ENCODE results near the gene CDH11.

Gene CDH11

DNA sequence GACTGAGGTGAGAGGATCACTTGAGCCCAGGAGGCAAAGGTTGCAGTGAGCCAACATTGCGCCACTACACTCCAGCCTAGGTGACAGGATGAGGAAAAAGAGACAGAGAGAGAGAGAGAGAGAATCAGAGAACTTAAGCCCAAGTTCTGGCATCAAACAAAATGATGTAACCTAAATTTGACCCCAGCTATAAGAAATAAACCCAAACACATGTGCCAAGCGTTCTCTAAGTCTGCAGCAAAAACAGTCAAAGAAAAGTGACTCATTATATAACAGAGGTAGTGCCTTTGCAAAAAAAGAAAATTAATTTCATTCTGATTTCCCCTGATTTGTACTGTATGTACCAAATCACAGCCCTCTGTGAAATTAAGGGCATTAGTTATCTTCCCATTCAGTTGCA, 89.5 kb downstream of the CDH11 start:
- DNase-seq (ENCODE audit: low read depth), result no peak

DNA sequence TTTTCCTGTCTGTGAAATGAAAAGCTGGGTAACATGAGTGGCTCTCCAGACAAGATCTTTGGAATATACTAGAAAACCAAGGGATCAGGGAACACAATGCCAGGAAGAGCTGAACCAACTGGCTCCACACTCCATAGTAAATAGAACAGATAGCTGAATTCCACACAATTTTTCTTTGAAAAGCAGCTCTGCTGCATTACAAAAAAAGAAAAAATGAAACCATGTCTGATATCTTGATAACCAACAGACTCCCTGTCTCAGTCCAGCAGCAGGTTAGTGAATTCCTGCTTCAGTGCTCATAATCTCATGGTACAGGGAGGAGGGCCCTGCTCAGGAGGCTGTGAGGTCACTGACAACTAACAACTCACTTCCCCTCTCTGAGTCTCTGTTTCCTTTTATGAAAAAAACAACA, 97.1 kb downstream of the CDH11 start:
- DNase-seq (ENCODE audit: low read depth), result no peak

DNA sequence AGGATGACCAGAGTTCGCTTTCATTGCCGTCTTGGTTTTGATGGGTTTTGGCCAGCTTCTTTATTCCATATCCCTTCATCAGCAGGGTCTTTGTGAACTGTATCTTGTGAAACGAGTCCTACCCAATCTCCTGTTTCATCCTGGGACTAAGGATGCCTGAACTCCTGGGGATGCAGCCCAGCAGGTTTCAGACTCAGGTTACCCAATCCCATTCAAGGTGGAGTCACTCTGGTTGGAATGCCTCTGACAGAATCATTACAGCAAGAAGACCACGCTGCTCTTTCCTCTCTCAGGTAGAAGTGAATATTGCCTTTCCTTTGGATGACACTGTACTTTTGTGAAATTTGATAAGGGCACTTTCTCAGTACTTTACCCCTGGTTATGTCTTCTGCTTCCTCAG, 98.1 kb downstream of the CDH11 start:
- no peak for DNase-seq (ENCODE audit: low read depth)

DNA sequence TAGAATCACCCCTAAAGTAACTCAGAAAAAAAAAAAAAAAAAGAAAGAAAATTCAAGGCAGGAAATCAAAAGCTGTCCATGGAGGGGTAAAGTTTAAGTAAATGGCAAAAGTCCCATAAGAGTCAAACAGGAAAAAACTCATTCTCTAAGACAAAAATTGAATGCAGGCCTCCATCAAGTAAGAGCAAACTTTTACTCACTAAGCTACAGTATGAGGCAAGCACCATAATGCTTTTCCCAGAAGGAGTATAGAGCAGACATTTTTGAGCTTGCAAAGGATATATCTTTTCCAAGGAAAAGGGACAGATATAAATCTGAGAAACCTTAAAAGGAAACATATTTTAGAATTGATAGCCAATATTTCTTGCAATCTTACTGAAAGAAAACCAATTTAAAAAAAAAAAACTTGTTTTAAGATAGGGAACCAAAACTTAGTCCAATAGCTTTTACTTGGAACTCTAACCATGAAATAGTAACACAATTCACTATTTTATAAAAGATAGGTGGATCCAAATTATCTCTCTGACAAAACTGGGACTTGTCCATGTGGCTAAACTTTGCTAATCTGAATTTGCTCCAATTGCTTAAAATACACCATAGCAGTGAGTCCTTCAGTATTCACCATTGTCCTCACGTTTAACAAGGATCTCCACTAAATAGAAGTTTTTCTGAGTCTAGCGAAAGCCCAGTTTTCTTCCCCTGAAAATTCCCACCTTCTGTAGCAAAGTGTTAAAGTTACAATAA, 99.8 kb downstream of the CDH11 start:
- no peak for DNase-seq (ENCODE audit: low read depth)

DNA sequence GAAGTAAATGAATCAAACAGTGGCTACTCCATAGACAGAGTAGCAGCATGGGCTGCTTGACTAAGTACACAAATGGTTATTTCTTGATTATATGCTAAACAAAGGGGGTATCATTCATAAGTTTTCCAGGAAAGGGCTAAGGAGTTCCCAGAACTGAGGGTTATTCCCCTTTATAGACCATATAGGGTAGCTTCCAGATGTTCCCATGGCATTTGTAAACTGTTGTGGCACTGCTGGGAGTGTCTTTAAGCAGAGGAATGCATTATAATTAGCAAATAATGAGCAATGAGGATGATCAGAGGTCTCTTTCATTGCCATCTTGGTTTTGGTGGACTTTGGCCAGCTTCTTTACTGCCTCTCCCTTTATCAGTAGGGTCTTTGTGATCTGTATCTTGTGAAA, 105.1 kb downstream of the CDH11 start:
- no peak for DNase-seq (ENCODE audit: low read depth)

DNA sequence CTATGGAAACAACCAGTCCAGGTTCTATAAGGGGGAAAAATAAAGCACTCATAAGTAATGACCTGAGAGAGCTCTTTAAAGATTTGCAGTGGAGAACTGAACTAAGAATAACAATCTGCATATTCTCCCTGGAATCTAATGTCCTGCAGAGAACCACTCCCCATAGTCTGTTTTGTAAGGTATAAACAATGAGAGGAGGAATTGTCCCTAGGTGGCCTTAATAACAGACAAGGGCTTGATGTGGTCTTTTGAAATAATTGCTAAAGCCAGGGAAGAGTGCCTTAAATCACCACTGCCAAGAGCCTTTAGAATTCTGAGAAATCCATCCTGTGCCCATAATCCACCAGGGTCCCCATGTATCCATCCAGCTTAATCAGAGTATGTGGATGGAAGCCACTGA, 106.3 kb downstream of the CDH11 start:
- DNase-seq (ENCODE audit: low read depth), result no peak

DNA sequence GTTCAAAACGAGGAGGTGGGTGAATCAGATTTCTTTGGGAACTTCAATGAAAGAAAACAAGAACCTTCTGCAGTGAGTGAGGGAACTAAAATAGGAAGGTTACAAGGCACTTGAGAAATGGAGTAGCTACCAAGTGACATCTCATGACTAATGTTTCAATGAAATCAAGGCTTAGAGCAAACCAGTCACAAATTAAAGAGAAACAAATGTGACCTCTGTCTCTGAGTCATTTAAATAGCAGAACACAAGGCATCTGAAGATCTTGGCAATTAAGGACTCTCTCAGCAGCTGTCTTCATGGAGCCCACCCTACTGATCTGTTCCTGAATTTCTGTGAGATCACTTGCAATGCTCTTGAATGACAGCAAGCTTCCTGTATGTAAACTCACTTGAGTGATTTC, 109.5 kb downstream of the CDH11 start:
- DNase-seq (ENCODE audit: low read depth), result no peak

DNA sequence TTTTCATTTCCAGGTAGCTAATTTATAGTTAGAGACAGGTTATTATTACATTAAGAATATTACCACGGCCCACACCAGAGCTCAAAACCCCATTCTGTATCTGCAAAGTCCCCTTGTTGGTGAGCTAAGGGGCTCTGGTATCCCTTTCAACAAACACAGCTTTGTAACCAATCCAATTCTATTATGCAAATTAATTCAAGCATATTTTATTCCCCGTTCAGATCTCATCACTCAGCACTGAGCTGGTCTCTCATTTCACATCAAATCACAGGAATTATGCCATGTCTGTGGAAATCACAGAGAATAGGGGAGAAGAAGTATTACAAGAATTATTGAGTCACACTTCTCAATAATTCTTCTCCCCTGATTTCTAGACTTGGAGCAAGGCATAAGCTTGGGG, 111.7 kb downstream of the CDH11 start:
- DNase-seq (ENCODE audit: low read depth), result no peak

DNA sequence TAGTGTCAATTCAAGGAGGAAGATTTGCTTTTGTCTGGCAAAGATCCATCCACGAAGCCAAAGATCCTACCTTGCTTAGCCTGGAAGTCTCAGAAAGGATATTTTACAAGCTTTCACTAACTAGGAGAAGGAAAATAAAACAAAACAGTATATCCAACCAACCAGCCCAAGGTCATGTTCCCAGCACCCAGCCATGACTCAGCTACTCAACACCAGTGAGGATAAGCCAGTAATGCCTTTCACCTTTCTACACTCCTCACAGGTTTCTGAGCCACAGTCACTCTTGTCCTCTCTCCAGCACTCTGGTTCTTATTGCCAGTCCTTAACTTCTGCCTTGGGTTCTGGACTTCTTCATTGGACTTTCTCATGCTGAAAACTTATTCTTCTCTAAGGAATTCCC, 116.2 kb downstream of the CDH11 start:
- DNase-seq (ENCODE audit: low read depth), result no peak

DNA sequence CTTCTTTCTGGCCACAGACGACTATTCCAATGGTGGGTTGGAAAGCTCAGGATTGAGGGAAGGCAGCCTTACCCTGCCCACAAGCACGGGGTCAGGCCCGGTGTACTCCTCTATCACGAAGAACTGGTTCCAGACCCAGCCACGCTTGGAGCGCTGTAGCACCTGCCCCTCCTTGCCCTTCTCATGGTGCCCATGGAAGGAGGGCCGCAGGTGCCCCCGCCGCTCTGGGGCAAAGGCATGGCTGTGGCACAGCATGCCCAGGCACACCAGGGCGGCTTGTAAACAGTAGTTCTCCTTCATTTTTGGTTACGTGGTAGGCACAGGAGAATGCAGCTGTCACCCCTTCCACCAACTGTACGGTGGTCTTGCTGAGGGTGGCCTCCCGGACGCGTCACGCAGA, 117.3 kb downstream of the CDH11 start:
- no peak for DNase-seq (ENCODE audit: low read depth)

DNA sequence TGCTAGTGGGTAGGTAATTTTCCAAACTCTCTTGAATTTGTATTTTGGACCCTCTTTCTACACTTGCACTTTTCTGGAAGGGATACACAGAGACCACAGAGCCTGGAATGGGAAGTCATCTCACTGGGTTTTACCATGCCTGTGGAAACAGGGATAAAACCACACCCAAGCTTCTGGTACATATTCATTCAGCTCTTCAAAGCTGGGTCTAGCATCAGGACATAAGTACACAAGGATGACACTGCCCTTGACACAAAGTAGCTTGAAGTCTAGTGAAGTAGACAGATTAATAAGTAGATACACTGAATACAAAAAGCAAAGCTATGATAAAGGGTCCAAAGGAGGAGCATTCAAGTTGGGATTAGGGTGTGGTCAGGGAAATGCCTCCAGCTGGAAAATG, 118.2 kb downstream of the CDH11 start:
- no peak for DNase-seq (ENCODE audit: low read depth)

DNA sequence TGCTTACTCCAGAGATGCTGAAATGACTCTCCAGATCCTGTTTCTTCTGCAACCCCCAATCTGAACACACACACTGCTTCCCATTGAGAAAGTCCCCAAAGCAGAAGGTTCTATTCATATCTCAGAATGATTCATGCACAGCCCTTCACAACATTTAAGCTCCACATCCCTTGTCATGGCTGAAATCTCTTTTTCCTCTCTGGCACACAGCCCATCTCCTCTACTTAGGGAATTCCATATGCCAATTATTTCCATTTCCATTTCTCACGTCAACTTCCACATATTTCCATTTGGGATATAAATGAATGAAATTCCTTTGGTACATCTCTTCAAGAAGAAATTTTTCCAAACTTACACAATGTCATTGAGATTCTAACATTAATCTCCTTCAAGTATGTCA, 119.6 kb downstream of the CDH11 start:
- no peak for DNase-seq (ENCODE audit: low read depth)

DNA sequence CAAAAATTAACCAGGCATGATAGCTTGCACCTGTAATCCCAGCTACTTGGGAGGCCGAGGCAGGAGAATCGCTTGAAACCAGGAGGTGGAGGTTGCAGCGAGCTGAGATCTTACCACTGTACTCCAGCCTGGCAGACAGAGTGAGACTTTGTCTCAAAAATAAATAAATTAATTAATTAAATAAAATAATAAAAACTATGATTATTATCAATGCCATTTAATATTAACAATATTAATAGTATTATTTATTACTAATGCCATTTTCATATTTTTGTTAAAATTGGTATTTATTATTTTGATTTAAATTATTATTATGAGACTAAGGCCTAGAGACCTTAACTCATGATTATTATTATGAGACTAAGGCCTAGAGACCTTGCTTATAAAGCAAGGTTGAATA, 121.2 kb downstream of the CDH11 start:
- no peak for DNase-seq (ENCODE audit: low read depth)

DNA sequence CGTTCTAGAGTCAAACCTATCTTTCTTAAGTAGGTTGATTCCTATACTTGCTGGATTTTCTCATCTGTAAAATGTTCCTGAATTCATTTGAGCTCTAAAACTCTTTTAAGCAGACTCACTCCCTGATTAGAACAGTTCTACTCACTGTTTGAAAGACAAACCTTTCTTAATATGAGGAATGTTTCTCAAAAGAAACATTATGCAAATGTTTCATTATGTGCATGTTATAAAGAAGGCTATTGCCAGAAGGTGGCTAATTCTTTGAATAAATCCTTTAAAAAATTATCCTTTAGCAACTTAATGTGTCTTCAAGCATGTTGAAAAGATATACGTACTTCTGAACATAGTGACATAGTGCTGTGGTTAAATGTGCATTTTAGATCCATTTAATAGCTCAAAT, 124.1 kb downstream of the CDH11 start:
- DNase-seq (ENCODE audit: low read depth), result no peak

DNA sequence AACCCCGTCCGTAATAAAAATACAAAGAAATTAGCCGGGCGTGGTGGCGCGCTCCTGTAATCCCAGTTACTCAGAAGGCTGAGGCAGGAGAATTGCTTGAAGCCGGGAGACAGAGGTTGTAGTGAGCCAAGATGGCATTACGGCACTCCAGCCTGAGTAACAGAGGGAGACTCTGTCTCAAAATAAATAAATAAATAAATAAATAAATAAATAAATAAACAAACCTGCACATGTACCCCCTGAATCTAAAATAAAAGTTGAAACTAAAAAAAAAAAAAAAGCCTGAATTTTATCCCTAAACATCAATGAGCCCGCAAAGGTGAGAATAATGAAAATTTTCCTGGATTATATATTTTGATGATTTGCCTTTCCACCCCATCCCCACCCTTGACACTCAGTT, 124.7 kb downstream of the CDH11 start:
- DNase-seq (ENCODE audit: low read depth), result no peak

DNA sequence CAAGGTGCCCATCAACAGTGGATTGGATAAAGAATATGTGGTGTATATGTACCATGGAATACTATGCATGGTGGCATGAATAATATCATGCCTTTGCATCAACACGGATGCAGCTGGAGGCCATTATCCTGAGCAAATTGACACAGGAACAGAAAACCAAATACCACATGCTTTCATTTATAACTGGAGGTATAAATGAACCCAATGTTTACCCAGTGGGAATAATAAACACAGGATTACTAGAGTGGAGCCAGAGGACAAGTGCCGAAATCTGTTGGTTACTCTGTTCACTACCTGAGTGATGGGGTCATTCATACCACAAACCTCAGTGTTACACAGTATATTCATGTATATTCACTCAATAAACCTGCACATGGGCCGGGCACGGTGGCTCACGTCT, 125.2 kb downstream of the CDH11 start:
- no peak for DNase-seq (ENCODE audit: low read depth)

DNA sequence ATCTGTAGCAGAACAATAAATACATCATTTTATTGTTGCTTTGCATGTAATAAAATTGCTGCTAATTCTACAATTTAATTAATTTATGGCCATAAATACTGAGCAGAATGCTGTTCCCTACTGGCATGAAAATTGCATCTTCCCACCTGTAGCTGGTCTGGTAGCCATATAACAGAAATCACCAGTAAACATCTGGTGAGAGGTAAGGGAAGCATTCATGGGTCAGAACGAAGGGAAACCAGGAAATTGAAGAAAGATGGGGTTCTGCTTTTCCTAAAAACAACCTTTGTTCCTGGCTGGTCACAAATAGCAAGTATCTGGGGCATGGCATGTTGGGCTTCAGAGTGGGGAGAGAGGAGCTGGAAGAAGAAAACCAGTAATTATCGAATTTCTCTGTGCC, 128.4 kb downstream of the CDH11 start:
- DNase-seq (ENCODE audit: low read depth), result no peak

DNA sequence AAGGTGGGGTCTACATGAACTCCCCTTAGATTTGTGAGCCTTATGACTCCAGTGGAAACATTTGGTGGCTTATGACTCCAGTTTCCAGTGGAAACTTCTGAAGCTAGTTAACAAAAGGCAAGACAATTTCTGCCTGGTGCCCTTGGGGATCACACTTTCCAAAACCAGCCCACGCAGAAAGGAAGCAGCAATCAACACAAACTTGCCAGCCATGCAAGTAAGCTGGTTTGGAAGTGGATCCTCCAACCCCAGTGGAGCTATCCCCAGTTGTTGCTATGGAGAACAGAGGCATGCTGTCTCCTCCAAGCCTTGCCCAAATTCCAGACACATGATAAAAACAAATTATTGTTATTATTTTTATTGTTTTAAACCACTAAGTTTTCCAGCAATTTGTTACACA, 130.9 kb downstream of the CDH11 start:
- DNase-seq (ENCODE audit: low read depth), result no peak

DNA sequence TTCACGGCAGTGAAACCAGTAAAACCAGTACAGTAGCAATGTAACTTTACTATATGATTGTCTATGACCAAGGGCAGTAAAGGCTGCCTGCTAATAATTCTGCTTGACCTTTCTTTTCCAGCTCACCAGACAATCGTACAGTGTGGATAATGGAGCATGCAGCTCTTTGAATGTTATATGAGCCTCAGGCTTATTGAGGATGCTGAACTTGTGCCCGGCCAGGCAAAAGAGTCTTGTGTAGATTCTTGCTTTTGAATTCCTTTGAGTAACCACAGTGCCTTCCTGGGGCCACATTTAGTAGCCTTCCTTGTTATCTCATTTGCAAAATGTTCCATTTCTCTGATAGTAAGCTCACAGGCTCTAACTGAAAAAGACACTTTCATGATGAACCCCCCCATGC, 131.8 kb downstream of the CDH11 start:
- no peak for DNase-seq (ENCODE audit: low read depth)

DNA sequence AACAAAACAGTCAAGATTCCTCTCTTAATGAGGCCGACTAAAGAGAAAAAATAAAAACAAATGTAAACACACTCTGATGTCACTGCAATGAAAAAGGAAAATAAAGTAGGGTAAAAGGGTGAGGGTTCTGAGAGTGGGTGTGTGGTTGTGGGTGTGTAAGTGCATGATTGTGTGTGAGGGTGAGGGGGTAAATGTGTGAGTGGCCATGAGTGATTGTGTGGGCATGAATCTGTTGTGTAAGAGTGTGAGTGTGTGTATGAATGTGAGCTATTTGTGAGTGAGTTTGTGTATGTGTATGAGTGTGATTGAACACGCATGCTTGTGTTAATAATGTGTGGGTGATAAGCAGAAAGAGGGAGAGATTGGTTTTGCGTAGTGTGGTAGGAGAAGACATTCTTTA, 132.8 kb downstream of the CDH11 start:
- no peak for DNase-seq (ENCODE audit: low read depth)

DNA sequence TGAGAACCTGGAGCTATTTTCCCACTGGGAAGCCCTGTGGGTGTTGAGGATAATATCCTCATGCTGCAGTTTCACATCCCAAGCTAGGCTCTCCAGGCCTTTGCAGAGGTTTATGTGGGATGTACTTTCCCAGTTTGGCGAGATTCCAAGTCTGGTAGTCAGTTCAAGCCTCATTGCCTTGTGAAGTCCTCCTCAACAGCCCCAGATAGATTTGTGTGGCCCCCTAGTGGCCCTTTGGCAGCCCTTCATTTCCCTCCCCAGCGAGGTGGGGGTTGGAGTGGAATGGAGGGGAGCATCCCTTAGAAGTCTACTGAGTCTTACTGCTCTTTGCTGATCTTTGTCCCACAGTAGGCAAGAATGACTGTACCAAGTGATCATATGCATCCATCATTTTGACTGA, 137.9 kb downstream of the CDH11 start:
- DNase-seq (ENCODE audit: low read depth), result no peak

DNA sequence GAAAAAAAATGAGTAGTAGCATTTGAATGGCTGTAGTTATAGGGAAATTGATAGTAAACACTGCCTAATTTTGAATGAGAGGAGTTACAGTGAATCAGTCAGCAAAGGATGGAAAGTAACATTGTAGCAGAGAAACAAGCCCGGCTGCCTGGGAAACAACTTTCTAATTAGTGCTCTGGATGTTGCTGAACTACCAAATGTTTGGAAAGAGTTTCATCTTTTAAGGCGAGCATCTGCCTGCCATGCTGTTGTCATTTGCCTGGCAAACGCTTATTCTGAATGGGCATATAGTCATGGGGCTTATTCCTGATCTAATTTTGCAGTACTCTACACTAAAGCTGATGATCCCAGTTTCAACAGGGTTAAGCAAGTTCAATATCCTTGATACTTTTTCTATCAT, 138.6 kb downstream of the CDH11 start:
- DNase-seq (ENCODE audit: low read depth), result no peak

DNA sequence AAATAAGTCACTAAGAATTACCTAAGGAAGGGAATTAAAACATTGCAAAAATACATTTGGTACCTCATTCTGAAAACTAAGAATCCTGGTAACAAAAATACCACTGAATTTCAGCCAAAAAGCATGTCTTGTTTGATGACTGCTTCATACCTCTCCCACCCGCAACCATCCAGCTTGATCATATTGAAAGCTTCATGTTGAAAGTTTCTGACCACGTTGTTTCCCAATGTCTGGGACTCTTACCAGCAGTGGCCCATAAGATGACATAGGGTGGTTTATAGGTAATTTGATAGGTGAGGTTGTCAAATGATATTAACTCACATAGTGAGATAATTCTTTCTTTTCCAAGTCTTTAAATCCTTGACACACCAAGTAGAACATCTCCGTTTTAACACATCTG, 139.3 kb downstream of the CDH11 start:
- no peak for DNase-seq (ENCODE audit: low read depth)

DNA sequence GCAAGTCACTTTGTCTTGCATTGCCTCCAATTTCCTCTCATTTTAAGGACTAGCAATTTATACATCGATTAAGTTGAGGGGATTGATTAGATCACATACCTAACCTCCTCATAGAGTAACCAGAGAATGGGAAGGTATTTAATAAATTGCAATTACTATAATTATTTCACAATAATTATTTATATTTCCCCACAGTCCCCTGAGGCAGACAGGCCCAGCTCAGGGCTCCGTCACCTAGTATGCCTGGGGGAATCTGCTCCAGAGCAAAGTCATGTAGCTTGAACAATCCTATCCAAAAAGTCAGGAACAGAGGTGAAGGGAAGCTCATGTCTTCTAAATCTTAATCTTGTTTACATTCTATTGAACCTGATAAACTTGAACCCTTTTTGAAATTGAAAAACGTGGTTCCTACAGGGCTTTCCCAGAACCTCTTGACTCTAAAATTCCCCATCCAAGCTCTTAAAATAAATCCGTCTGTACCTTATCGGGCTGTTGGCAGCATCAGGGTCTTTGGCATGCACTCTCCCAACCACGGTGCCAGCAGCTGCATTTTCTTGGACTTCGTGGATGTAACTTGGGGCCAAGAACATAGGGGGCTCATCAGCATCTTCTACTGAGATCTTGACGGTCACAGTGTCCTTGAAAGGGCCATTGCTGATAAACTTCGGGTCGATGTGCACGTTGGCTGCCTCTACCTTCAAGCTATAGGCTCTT, 140.1 kb downstream of the CDH11 start:
- DNase-seq (ENCODE audit: low read depth), result no peak
